ENCODE results near the gene LURAP1L. TPM values are rescaled to one million over a fixed set of nuclear protein-coding genes. Genes with fewer than 3 reads are reported as not detected.

LURAP1L gene
- total RNA-seq, 2 donors from 2014 or later = 19.3 to 42.5 TPM

- H3K27ac ChIP-seq = peak overlapping the region; percentile 54
- H3K36me3 ChIP-seq = no peaks in the 10 kb centered on the region
- no peaks in the 10 kb centered on the region for H3K27me3 ChIP-seq
- no peak overlapping the region for H3K9ac ChIP-seq (ENCODE audit: low read depth in 2 of 2, low read length in 2 of 2)
- DNase-seq = no peak
- no peaks in the 10 kb centered on the region for H3K4me1 ChIP-seq
- H3K4me3 ChIP-seq = no peak overlapping the region
- intact Hi-C loops (cut with DNase I) = no loop called here
- H3K9me3 ChIP-seq = no peaks in the 10 kb centered on the region
- no peak for TF ChIP-seq CTCF (IDR thresholded peaks at IDR 0.05)
These were observed 9.1 kb downstream of the LURAP1L start for GRCh38 chr9:12783767-12784460.

- H3K27ac ChIP-seq = peak overlapping the region; percentile 54
- H3K4me3 ChIP-seq = no peak overlapping the region
- H3K9ac ChIP-seq (ENCODE audit: low read depth in 2 of 2, low read length in 2 of 2) = no peak overlapping the region
- no peaks in the 10 kb centered on the region for H3K9me3 ChIP-seq
- H3K4me1 ChIP-seq = no peaks in the 10 kb centered on the region
- H3K27me3 ChIP-seq = no peaks in the 10 kb centered on the region
- TF ChIP-seq CTCF (IDR thresholded peaks at IDR 0.05) = no peak
- DNase-seq = peak; percentile 40
- H3K36me3 ChIP-seq = no peaks in the 10 kb centered on the region
- intact Hi-C loops (cut with DNase I) = no loop called here
These were observed 9.8 kb downstream of the LURAP1L start for GRCh38 chr9:12784461-12785259.

GRCh38 chr9:12785260-12785770, 10.5 kb downstream of the LURAP1L start:
- no peaks in the 10 kb centered on the region for H3K27me3 ChIP-seq
- DNase-seq = peak; percentile 61
- H3K9me3 ChIP-seq = no peaks in the 10 kb centered on the region
- H3K9ac ChIP-seq (ENCODE audit: low read depth in 2 of 2, low read length in 2 of 2) = no peak overlapping the region
- intact Hi-C loops (cut with DNase I) = no loop called here
- peak overlapping the region; percentile 54 for H3K27ac ChIP-seq
- no peak overlapping the region for H3K4me3 ChIP-seq
- no peaks in the 10 kb centered on the region for H3K36me3 ChIP-seq
- no peaks in the 10 kb centered on the region for H3K4me1 ChIP-seq
- TF ChIP-seq CTCF (IDR thresholded peaks at IDR 0.05) = no peak

- H3K9me3 ChIP-seq = no peaks in the 10 kb centered on the region
- H3K36me3 ChIP-seq = no peaks in the 10 kb centered on the region
- H3K27me3 ChIP-seq = no peaks in the 10 kb centered on the region
- no peak for DNase-seq
- intact Hi-C loops (cut with DNase I) = no loop called here
- H3K27ac ChIP-seq = no peak overlapping the region
- TF ChIP-seq CTCF (IDR thresholded peaks at IDR 0.05) = no peak
- H3K4me3 ChIP-seq = no peak overlapping the region
- H3K4me1 ChIP-seq = no peaks in the 10 kb centered on the region
- no peak overlapping the region for H3K9ac ChIP-seq (ENCODE audit: low read depth in 2 of 2, low read length in 2 of 2)
These were observed 11.1 kb downstream of the LURAP1L start for GRCh38 chr9:12785941-12786340.

GRCh38 chr9:12790001-12790400, 15.2 kb downstream of the LURAP1L start:
- Histone ChIP-seq H3K4me3 (no peak overlapping the region), H3K27me3 (no peaks in the 10 kb centered on the region), H3K9me3 (no peaks in the 10 kb centered on the region), H3K4me1 (no peaks in the 10 kb centered on the region), H3K27ac (no peak overlapping the region), H3K9ac (ENCODE audit: low read depth in 2 of 2, low read length in 2 of 2) (no peak overlapping the region), H3K36me3 (no peaks in the 10 kb centered on the region)
- no peak for TF ChIP-seq CTCF (IDR thresholded peaks at IDR 0.05)
- DNase-seq = no peak
- intact Hi-C loops (cut with DNase I) = no loop called here

Data from colonic mucosa (tissue), 4 donors.